Endodermal cell (in vitro differentiated cells): ENCODE measurements around the gene ATP5MC2. TPM values are rescaled to one million over a fixed set of nuclear protein-coding genes. Genes with fewer than 3 reads are reported as not detected.
A peak's percentile ranks its signal among the peaks of the same experiment; 100 is the strongest.

Experiments
- DNase-seq: peaks from one replicate; pipeline ENCODE4 v3.0.0-alpha.2; 2017
- H3K27ac ChIP-seq: 2 replicates; pipeline ENCODE4 v1.5.1; 2013; ENCODE audit warnings: mild to moderate bottlenecking, low read depth, low read length, moderate library complexity
- H3K27me3 ChIP-seq: 2 replicates; pipeline ENCODE4 v1.6.1; 2013; ENCODE audit warnings: mild to moderate bottlenecking, low read length, moderate library complexity; ENCODE audit not compliant: insufficient read depth, control insufficient read depth, poor library complexity, severe bottlenecking
- H3K36me3 ChIP-seq: 2 replicates; pipeline ENCODE4 v1.7.0; 2013; ENCODE audit warnings: mild to moderate bottlenecking, low read length, moderate library complexity; ENCODE audit not compliant: control insufficient read depth, insufficient read depth
- H3K4me1 ChIP-seq: one replicate; pipeline ENCODE4 v1.7.0; 2013; ENCODE audit warnings: low read length; ENCODE audit not compliant: control insufficient read depth, insufficient read depth
- H3K4me3 ChIP-seq: 2 replicates; pipeline ENCODE4 v1.5.1; 2013; ENCODE audit warnings: mild to moderate bottlenecking, low read length, moderate library complexity
- H3K9ac ChIP-seq: 2 replicates; pipeline ENCODE4 v1.6.1; 2013; ENCODE audit warnings: mild to moderate bottlenecking, low read length, moderate library complexity; ENCODE audit not compliant: poor library complexity, severe bottlenecking; ENCODE audit errors: extremely low read depth
- H3K9me3 ChIP-seq: 2 replicates; pipeline ENCODE4 v1.6.1; 2013; ENCODE audit warnings: mild to moderate bottlenecking, low read length, moderate library complexity; ENCODE audit not compliant: control insufficient read depth
- H3K27ac Mint-ChIP-seq: 2 replicates; pipeline ENCODE4 v1.8.0; 2020; ENCODE audit warnings: mixed read lengths
- H3K27me3 Mint-ChIP-seq: 2 replicates; pipeline ENCODE4 v1.8.0; 2021; ENCODE audit warnings: mild to moderate bottlenecking, mixed read lengths; ENCODE audit not compliant: insufficient read depth
- H3K36me3 Mint-ChIP-seq: 2 replicates; pipeline ENCODE4 v1.8.0; 2020; ENCODE audit warnings: low read depth, mixed read lengths
- H3K4me1 Mint-ChIP-seq: 2 replicates; pipeline ENCODE4 v1.8.0; 2020; ENCODE audit warnings: mixed read lengths
- H3K4me3 Mint-ChIP-seq: 2 replicates; pipeline ENCODE4 v1.8.0; 2020; ENCODE audit warnings: mild to moderate bottlenecking, moderate library complexity, mixed read lengths
- H3K9me3 Mint-ChIP-seq: 2 replicates; pipeline ENCODE4 v1.8.0; 2020; ENCODE audit warnings: mild to moderate bottlenecking, mixed read lengths
- WGBS, 2 experiments: methylation state at CpG; one replicate each; pipeline versions ENCODE4 v1.1.5 to v1.1.7; 2013; ENCODE audit warnings: missing lambda C conversion rate in 2 of 2, mixed read lengths in 1 of 2; ENCODE audit not compliant: insufficient coverage in 1 of 2, insufficient read length in 1 of 2; 5-methylcytosine and 5-hydroxymethylcytosine counted together
- total RNA-seq, 2 donors: library from RNA; stranded (reverse); fragmentation: NEBNext Ultra II Directional in 1 of 2; extraction: Animal tissue kit (Norgen Biotek cat#: 25700) in 1 of 2; gene quantifications; 2 replicates in 1 of 2; 3 replicates in 1 of 2; pipeline ENCODE4 v1.2.1, GENCODE V29; 2021
- TF ChIP-seq, protein P1 (sequence below): fragments of 200-600 bp; sonication (generic); conservative IDR thresholded peaks from 2 replicates; pipeline ENCODE4 v1.5.0; 2021; ENCODE audit warnings: antibody characterized with exemption, mild to moderate bottlenecking

The ATP5MC2 gene
- total RNA-seq, 2 donors from 2014 or later = 299 to 307 TPM

DNA sequence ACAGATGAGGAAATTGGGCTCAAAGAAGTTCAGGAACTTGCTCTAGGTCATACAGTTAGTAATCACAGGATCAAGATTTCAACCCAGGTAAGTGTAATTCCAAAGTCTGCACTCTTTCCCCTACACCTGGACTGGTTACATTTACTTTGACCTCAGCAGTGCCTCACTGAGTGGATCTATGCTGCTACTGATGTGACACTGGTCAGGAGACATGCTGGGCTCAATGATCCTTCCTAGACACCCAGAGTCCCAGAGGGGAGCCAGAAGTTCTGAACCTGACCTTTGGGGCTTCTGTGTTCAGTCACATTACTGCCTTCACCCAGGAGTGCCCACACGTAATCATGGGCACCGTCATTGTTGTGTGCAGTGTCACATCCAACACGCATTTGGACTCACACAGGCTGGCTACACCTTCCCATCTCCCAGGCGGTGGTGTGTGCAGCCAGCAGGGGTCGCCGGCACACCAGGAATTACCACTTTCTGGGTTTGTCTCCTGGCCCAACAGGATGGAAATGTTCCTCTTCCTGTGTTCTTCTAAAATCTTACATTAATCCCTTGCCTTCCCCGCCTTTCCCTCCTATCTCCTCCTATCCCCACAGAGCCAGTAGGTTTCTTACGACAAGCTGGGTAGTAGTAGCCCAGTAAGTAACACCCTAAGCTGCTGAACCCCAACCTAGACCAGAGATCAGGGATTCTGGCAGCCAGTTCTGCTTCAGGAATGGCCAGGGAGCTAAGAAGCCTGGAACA, 25.8 kb upstream of the ATP5MC2 start:
- no peaks in the 10 kb centered on the region for H3K9me3 Mint-ChIP-seq
- TF ChIP-seq, protein P1, sequence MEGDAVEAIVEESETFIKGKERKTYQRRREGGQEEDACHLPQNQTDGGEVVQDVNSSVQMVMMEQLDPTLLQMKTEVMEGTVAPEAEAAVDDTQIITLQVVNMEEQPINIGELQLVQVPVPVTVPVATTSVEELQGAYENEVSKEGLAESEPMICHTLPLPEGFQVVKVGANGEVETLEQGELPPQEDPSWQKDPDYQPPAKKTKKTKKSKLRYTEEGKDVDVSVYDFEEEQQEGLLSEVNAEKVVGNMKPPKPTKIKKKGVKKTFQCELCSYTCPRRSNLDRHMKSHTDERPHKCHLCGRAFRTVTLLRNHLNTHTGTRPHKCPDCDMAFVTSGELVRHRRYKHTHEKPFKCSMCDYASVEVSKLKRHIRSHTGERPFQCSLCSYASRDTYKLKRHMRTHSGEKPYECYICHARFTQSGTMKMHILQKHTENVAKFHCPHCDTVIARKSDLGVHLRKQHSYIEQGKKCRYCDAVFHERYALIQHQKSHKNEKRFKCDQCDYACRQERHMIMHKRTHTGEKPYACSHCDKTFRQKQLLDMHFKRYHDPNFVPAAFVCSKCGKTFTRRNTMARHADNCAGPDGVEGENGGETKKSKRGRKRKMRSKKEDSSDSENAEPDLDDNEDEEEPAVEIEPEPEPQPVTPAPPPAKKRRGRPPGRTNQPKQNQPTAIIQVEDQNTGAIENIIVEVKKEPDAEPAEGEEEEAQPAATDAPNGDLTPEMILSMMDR = peak; percentile 98
- H3K9me3 ChIP-seq = no peaks in the 10 kb centered on the region
- peaks cover 87% of the 10 kb centered on the region for H3K27me3 Mint-ChIP-seq
- H3K9ac ChIP-seq = no peak overlapping the region
- no peaks in the 10 kb centered on the region for H3K36me3 ChIP-seq
- H3K4me1 Mint-ChIP-seq = peaks cover 6% of the 10 kb centered on the region
- DNase-seq = peak; percentile 98
- no peak overlapping the region for H3K27ac Mint-ChIP-seq
- peaks cover 88% of the 10 kb centered on the region for H3K27me3 ChIP-seq
- 4 to 7% methylated on average over 6 to 8 of the region's 8 CpGs for WGBS, 2 experiments
- H3K27ac ChIP-seq = no peak overlapping the region
- no peak overlapping the region for H3K4me3 ChIP-seq
- no peaks in the 10 kb centered on the region for H3K4me1 ChIP-seq
- H3K36me3 Mint-ChIP-seq = no peaks in the 10 kb centered on the region
- H3K4me3 Mint-ChIP-seq = no peak overlapping the region

DNA sequence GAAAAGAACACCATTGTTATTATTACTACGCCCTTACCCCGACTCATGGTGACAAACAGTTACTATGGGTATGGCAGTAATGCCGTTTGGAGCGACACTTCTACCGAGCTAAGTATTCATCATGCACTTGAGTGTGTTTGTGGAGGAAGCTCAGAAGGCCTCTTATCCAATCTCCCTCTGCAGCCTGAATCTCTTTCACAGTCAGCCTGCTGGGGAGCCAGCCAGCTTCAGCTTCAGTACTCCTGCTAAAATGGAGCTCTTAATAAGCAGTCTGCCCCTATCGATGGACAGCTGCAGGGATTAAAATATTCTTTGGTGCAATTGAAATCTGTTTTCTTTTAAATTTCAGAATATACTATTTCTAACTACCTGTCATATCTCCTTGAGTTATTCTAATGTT, 24.7 kb upstream of the ATP5MC2 start:
- Mint-ChIP-seq H3K9me3 (no peaks in the 10 kb centered on the region), H3K36me3 (no peaks in the 10 kb centered on the region), H3K4me3 (no peak overlapping the region), H3K27ac (no peak overlapping the region), H3K4me1 (peaks cover 9% of the 10 kb centered on the region), H3K27me3 (peaks cover 87% of the 10 kb centered on the region)
- 62 to 66% methylated on average over 4 to 6 of the region's 6 CpGs for WGBS, 2 experiments
- no peaks in the 10 kb centered on the region for H3K36me3 ChIP-seq
- no peaks in the 10 kb centered on the region for H3K4me1 ChIP-seq
- no peak overlapping the region for H3K4me3 ChIP-seq
- peaks cover 89% of the 10 kb centered on the region for H3K27me3 ChIP-seq
- H3K27ac ChIP-seq = no peak overlapping the region
- TF ChIP-seq, protein P1 = no peak
- H3K9ac ChIP-seq = no peak overlapping the region
- no peak for DNase-seq
- H3K9me3 ChIP-seq = no peaks in the 10 kb centered on the region

- Histone ChIP-seq H3K36me3 (no peaks in the 10 kb centered on the region), H3K9me3 (no peaks in the 10 kb centered on the region), H3K9ac (no peak overlapping the region), H3K27me3 (peaks cover 95% of the 10 kb centered on the region), H3K27ac (no peak overlapping the region), H3K4me3 (no peak overlapping the region), H3K4me1 (no peaks in the 10 kb centered on the region)
- no peaks in the 10 kb centered on the region for H3K9me3 Mint-ChIP-seq
- no peaks in the 10 kb centered on the region for H3K36me3 Mint-ChIP-seq
- 85 to 88% methylated on average over 3 to 5 of the region's 5 CpGs for WGBS, 2 experiments
- no peak for DNase-seq
- peaks cover 15% of the 10 kb centered on the region for H3K4me1 Mint-ChIP-seq
- no peak overlapping the region for H3K27ac Mint-ChIP-seq
- H3K27me3 Mint-ChIP-seq = peaks cover 87% of the 10 kb centered on the region
- TF ChIP-seq, protein P1 = no peak
- no peak overlapping the region for H3K4me3 Mint-ChIP-seq
These were observed 23.8 kb upstream of the ATP5MC2 start for GRCh38 chr12:53699678-53700025.
